ENCODE data around the gene ACOT7.

The ACOT7 gene

GRCh38 chr1:6359216-6360116 lies 34.1 kb downstream of the ACOT7 start:
- DNase-seq = peak; percentile 52

GRCh38 chr1:6358757-6359201 lies 34.8 kb downstream of the ACOT7 start:
- DNase-seq = peak; percentile 83

GRCh38 chr1:6358144-6358624 lies 35.4 kb downstream of the ACOT7 start:
- peak; percentile 29 for DNase-seq

- DNase-seq = no peak
Measured at GRCh38 chr1:6357243-6357936, 36.2 kb downstream of the ACOT7 start.

- no peak for DNase-seq
Measured at GRCh38 chr1:6355621-6356020, 37.9 kb downstream of the ACOT7 start.

GRCh38 chr1:6354659-6355317 lies 38.8 kb downstream of the ACOT7 start:
- no peak for DNase-seq

GRCh38 chr1:6353955-6354658 lies 39.5 kb downstream of the ACOT7 start:
- DNase-seq = no peak

GRCh38 chr1:6353619-6353954 lies 40.0 kb downstream of the ACOT7 start:
- DNase-seq = no peak

GRCh38 chr1:6352138-6352563 lies 41.4 kb downstream of the ACOT7 start:
- no peak for DNase-seq

- DNase-seq = no peak
Measured at GRCh38 chr1:6351480-6352137, 42.0 kb downstream of the ACOT7 start.

- DNase-seq = no peak
Measured at GRCh38 chr1:6350416-6351088, 43.0 kb downstream of the ACOT7 start.

GRCh38 chr1:6349254-6349943 lies 44.2 kb downstream of the ACOT7 start:
- DNase-seq = no peak

- peak; percentile 60 for DNase-seq
Measured at GRCh38 chr1:6348511-6349191, 44.9 kb downstream of the ACOT7 start.

- peak; percentile 68 for DNase-seq
Measured at GRCh38 chr1:6347641-6348487, 45.7 kb downstream of the ACOT7 start.

GRCh38 chr1:6345460-6345859 lies 48.1 kb downstream of the ACOT7 start:
- DNase-seq = no peak

- DNase-seq = no peak
Measured at GRCh38 chr1:6345009-6345408, 48.6 kb downstream of the ACOT7 start.

GRCh38 chr1:6343506-6344405 lies 49.8 kb downstream of the ACOT7 start:
- peak; percentile 46 for DNase-seq

- no peak for DNase-seq
Measured at GRCh38 chr1:6342056-6342455, 51.5 kb downstream of the ACOT7 start.

Measured in central memory CD4-positive, alpha-beta T cell (primary cell).